MM.1S (cell line): ENCODE measurements around the gene TAF11L2.
"Not testable (repeated sequence)": the region's sequence is repeated elsewhere in the genome, so short reads cannot be mapped to it uniquely, and the experiment has no call there.

Experiments used
- EZH2 ChIP-seq: fragments of 300-600 bp; sonication (generic); optimal IDR thresholded peaks from 2 replicates; pipeline ENCODE3; 2017; ENCODE audit warnings: low read depth, mild to moderate bottlenecking, antibody characterized with exemption, low read length, mixed read lengths
- EZH2phosphoT487 ChIP-seq: fragments of 300-600 bp; sonication (generic); IDR thresholded peaks from 2 replicates; pipeline ENCODE4 v1.6.1; 2018; ENCODE audit warnings: antibody characterized with exemption, low read length
- TF ChIP-seq, protein P1 (sequence below): fragments of 300-600 bp; sonication (generic); IDR thresholded peaks from 2 replicates; pipeline ENCODE4 v1.5.1; 2016; ENCODE audit warnings: antibody characterized with exemption, low read length, mixed read lengths

DNA sequence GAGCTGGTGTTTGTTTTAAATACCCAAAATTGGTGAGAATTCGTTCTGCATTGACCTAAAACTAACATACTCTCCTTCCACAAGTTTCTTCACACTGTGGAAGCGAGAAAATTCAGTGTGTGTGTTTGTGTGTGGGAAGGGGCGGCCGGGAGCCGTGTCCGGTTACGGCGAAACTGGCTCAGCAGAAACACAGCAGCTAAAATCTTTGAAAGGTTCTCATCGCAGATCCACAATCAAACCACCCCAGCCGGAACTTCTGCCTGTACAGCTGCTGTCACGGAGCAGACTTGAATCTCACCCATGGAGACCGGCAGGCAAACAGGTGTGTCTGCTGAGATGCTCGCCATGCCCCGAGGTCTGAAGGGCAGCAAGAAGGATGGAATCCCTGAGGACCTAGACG, 30.3 kb downstream of the TAF11L2 start, which contains the start of gene TAF11L6:
- TF ChIP-seq, protein P1, sequence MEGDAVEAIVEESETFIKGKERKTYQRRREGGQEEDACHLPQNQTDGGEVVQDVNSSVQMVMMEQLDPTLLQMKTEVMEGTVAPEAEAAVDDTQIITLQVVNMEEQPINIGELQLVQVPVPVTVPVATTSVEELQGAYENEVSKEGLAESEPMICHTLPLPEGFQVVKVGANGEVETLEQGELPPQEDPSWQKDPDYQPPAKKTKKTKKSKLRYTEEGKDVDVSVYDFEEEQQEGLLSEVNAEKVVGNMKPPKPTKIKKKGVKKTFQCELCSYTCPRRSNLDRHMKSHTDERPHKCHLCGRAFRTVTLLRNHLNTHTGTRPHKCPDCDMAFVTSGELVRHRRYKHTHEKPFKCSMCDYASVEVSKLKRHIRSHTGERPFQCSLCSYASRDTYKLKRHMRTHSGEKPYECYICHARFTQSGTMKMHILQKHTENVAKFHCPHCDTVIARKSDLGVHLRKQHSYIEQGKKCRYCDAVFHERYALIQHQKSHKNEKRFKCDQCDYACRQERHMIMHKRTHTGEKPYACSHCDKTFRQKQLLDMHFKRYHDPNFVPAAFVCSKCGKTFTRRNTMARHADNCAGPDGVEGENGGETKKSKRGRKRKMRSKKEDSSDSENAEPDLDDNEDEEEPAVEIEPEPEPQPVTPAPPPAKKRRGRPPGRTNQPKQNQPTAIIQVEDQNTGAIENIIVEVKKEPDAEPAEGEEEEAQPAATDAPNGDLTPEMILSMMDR = not testable (repeated sequence)
- TF ChIP-seq EZH2, EZH2phosphoT487: not testable (repeated sequence)
